ENCODE measurements around the gene NT5E. TPM values are rescaled to one million over a fixed set of nuclear protein-coding genes. Genes with fewer than 3 reads are reported as not detected.

The NT5E gene
- total RNA-seq, 4 donors from 2014 or later = 18.7 to 26.1 (median 23.2) TPM

DNA sequence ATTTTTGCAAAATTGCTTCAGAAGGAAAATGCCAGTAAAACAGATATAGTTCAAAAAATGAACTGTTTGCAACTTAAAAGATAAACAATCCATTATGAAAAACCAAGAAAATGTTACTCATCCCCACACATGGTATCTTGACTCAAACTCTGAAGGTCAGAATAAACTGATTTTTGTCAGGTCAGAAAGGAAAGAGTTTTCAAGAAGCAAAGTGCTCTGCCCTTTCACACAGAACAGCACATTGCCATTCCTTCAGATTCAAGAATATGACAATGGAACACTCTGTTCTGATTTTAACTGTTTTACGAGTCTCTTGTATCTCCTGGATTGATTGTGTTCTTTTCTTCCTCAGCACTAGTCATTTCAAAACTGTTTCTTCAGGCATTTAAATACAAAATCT lies 33.8 kb upstream of the NT5E start:
- H3K4me1 ChIP-seq = no peaks in the 10 kb centered on the region
- H3K36me3 ChIP-seq = no peaks in the 10 kb centered on the region
- peak; percentile 17 for TF ChIP-seq POLR2AphosphoS5 (IDR thresholded peaks at IDR 0.05)
- TF ChIP-seq POLR2A (IDR thresholded peaks at IDR 0.05) = no peak
- TF ChIP-seq, protein P1, sequence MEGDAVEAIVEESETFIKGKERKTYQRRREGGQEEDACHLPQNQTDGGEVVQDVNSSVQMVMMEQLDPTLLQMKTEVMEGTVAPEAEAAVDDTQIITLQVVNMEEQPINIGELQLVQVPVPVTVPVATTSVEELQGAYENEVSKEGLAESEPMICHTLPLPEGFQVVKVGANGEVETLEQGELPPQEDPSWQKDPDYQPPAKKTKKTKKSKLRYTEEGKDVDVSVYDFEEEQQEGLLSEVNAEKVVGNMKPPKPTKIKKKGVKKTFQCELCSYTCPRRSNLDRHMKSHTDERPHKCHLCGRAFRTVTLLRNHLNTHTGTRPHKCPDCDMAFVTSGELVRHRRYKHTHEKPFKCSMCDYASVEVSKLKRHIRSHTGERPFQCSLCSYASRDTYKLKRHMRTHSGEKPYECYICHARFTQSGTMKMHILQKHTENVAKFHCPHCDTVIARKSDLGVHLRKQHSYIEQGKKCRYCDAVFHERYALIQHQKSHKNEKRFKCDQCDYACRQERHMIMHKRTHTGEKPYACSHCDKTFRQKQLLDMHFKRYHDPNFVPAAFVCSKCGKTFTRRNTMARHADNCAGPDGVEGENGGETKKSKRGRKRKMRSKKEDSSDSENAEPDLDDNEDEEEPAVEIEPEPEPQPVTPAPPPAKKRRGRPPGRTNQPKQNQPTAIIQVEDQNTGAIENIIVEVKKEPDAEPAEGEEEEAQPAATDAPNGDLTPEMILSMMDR (IDR thresholded peaks at IDR 0.05) = no peak
- no peak for TF ChIP-seq EP300 (IDR thresholded peaks at IDR 0.05)
- H3K27ac ChIP-seq = no peak overlapping the region
- 53% methylated on average over 1 of the region's 1 CpG; no CpG with 5 or more reads in 1 of the 2 donors for WGBS, 2 donors (ENCODE audit: low coverage in 1 of 2)
- no peak for ATAC-seq
- no peaks in the 10 kb centered on the region for H3K27me3 ChIP-seq
- no peaks in the 10 kb centered on the region for H3K9me3 ChIP-seq
- no peak overlapping the region for H3K4me3 ChIP-seq

DNA sequence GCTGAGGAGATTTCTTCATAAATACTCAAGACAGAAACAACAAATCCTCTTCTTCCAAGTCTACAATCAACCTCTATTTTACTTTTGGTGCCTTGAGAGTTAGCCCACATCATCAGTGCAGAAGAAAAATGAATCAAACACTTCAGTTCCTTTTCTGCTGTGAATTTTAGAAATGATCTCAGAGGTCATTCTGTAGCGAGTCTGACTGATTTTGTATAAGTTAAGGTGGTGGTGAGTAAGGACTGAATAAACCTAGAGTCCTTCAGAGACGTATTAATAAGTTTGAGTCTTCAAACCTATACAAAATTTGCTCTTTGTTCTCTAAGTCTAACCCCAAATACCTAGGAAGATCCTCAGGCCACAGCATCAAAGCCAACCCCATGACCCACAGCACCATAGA lies 33.1 kb upstream of the NT5E start:
- H3K4me3 ChIP-seq = no peak overlapping the region
- no peak for ATAC-seq
- no peak overlapping the region for H3K27ac ChIP-seq
- H3K36me3 ChIP-seq = no peaks in the 10 kb centered on the region
- H3K9me3 ChIP-seq = no peaks in the 10 kb centered on the region
- TF ChIP-seq POLR2AphosphoS5 (IDR thresholded peaks at IDR 0.05) (no peak), EP300 (IDR thresholded peaks at IDR 0.05) (no peak), POLR2A (IDR thresholded peaks at IDR 0.05) (no peak)
- TF ChIP-seq, protein P1 (IDR thresholded peaks at IDR 0.05) = no peak
- H3K4me1 ChIP-seq = no peaks in the 10 kb centered on the region
- no peaks in the 10 kb centered on the region for H3K27me3 ChIP-seq
- WGBS, 2 donors (ENCODE audit: low coverage in 1 of 2) = 61 to 95% methylated on average over 2 of the region's 2 CpGs

- TF ChIP-seq POLR2A (IDR thresholded peaks at IDR 0.05) = no peak
These were observed 32.5 kb upstream of the NT5E start for GRCh38 chr6:85417336-85417735.

GRCh38 chr6:85418059-85418458 lies 31.8 kb upstream of the NT5E start:
- Histone ChIP-seq H3K36me3 (no peaks in the 10 kb centered on the region), H3K9me3 (no peaks in the 10 kb centered on the region), H3K27ac (no peak overlapping the region), H3K27me3 (no peaks in the 10 kb centered on the region), H3K4me1 (no peaks in the 10 kb centered on the region), H3K4me3 (no peak overlapping the region)
- no peak for TF ChIP-seq EP300 (IDR thresholded peaks at IDR 0.05)
- no peak for TF ChIP-seq POLR2A (IDR thresholded peaks at IDR 0.05)
- TF ChIP-seq, protein P1 (IDR thresholded peaks at IDR 0.05) = no peak
- TF ChIP-seq POLR2AphosphoS5 (IDR thresholded peaks at IDR 0.05) = no peak
- WGBS, 2 donors (ENCODE audit: low coverage in 1 of 2) = 73 to 95% methylated on average over 2 of the region's 2 CpGs
- no peak for ATAC-seq

More at GRCh38 chr6:85417336-85417735, 32.5 kb upstream of the NT5E start:
- Histone ChIP-seq H3K9me3 (no peaks in the 10 kb centered on the region), H3K27me3 (no peaks in the 10 kb centered on the region), H3K4me1 (no peaks in the 10 kb centered on the region), H3K27ac (no peak overlapping the region), H3K36me3 (no peaks in the 10 kb centered on the region), H3K4me3 (no peak overlapping the region)
- no peak for ATAC-seq

DNA sequence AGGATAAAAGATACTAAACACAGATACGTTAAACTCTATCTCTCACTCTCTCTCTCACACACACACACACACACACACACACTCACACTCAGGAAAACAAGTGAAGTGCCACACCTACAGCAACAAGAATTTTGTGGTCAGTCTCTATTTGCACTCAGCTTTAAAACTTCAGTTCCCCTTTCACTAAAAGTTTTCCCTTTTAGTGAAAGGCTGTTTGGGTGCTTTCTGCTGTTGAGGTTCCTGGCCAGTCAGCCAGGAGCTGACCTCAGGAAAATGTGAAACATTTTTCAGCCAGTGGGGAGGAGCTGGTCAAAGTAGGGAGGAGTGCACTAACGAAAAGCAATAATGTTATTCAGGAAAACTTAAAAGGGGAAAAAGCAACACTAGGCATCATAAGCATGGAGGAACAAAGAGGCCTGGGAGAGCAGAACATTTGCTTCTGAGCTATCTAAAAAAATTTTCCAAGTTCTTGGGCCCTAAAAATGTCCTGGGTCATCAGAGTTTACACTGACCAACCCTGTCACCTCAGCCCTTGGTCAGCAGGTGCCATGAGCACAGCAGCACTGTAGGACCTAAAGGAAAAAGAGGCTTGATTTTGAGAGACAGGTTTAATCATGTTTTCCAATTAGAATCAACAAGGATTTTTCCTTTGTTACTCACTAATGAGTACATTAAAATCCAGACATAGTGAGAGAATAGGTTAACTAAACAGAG lies 30.7 kb upstream of the NT5E start:
- H3K4me3 ChIP-seq = no peak overlapping the region
- no peaks in the 10 kb centered on the region for H3K4me1 ChIP-seq
- H3K36me3 ChIP-seq = no peaks in the 10 kb centered on the region
- no peak overlapping the region for H3K27ac ChIP-seq
- ATAC-seq = no peak
- WGBS, 2 donors (ENCODE audit: low coverage in 1 of 2) = 18 to 43% methylated on average over 2 of the region's 2 CpGs
- TF ChIP-seq POLR2A (IDR thresholded peaks at IDR 0.05) (no peak), EP300 (IDR thresholded peaks at IDR 0.05) (no peak), POLR2AphosphoS5 (IDR thresholded peaks at IDR 0.05) (no peak)
- TF ChIP-seq, protein P1 (IDR thresholded peaks at IDR 0.05) = no peak
- H3K9me3 ChIP-seq = no peaks in the 10 kb centered on the region
- H3K27me3 ChIP-seq = no peaks in the 10 kb centered on the region
